Activated CD4-positive, alpha-beta T cell treated with anti-CD3 and anti-CD28 coated beads, Interleukin-2, amount 50 U/mL, for 24 hours (primary cell): ENCODE data around the gene FFAR1.

Experiments used
- DNase-seq, 2 donors: peaks; one replicate each; pipeline ENCODE4 v3.0.0-alpha.2; 2020; ENCODE audit warnings: low read depth in 1 of 2, low spot score in 1 of 2

Gene FFAR1

GRCh38 chr19:35388277-35389054 is 40.8 kb downstream of the FFAR1 start:
- no peak for DNase-seq

- no peak for DNase-seq
Measured at GRCh38 chr19:35389192-35389861, 41.6 kb downstream of the FFAR1 start.

- DNase-seq: no peak
Measured at GRCh38 chr19:35392742-35393715, 45.3 kb downstream of the FFAR1 start.

GRCh38 chr19:35395382-35396199 is 47.9 kb downstream of the FFAR1 start:
- no peak for DNase-seq

GRCh38 chr19:35396240-35396885 is 48.7 kb downstream of the FFAR1 start:
- DNase-seq: no peak

- no peak for DNase-seq
Measured at GRCh38 chr19:35397064-35397463, 49.4 kb downstream of the FFAR1 start.
